D721Med (cell line): ENCODE data around the gene SCUBE1.

ENCODE experiments used
- DNase-seq: peaks from one replicate; pipeline ENCODE4 v3.0.0; 2011; ENCODE audit warnings: low spot score; ENCODE audit not compliant: insufficient read length
- FAIRE-seq: peaks from 2 replicates; lab custom pipeline; 2011; peaks lifted over from hg19 to GRCh38; lab: Jason Lieb, UNC
- TF ChIP-seq, protein P1 (sequence below): IDR thresholded peaks from 2 replicates; pipeline ENCODE4 v1.5.1; 2012; ENCODE audit warnings: mild to moderate bottlenecking, control low read depth; ENCODE audit not compliant: insufficient read depth; ENCODE audit errors: missing control alignments

Gene SCUBE1

DNA sequence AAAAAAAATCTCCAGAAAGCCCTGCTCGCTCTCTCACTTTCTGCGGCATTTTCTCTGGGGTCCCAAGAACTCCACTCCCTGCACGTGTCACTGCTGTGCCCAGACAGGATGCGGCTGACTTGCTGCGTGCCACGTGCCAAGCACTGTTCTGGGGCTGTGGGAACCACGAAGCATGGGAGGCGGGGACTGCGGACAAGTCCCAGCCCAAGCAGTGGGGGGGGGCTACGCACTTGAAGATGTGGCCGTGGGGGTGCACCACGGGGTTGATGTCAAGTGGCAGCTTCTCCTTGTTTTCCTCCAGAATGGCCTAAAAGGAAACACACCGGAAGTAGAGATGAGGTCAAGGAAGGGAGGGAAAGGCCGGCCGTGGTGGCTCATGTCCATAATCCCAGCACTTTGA is 167.1 kb downstream of the SCUBE1 start:
- DNase-seq (no peak), FAIRE-seq (no peak)
- TF ChIP-seq, protein P1, sequence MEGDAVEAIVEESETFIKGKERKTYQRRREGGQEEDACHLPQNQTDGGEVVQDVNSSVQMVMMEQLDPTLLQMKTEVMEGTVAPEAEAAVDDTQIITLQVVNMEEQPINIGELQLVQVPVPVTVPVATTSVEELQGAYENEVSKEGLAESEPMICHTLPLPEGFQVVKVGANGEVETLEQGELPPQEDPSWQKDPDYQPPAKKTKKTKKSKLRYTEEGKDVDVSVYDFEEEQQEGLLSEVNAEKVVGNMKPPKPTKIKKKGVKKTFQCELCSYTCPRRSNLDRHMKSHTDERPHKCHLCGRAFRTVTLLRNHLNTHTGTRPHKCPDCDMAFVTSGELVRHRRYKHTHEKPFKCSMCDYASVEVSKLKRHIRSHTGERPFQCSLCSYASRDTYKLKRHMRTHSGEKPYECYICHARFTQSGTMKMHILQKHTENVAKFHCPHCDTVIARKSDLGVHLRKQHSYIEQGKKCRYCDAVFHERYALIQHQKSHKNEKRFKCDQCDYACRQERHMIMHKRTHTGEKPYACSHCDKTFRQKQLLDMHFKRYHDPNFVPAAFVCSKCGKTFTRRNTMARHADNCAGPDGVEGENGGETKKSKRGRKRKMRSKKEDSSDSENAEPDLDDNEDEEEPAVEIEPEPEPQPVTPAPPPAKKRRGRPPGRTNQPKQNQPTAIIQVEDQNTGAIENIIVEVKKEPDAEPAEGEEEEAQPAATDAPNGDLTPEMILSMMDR = no peak

DNA sequence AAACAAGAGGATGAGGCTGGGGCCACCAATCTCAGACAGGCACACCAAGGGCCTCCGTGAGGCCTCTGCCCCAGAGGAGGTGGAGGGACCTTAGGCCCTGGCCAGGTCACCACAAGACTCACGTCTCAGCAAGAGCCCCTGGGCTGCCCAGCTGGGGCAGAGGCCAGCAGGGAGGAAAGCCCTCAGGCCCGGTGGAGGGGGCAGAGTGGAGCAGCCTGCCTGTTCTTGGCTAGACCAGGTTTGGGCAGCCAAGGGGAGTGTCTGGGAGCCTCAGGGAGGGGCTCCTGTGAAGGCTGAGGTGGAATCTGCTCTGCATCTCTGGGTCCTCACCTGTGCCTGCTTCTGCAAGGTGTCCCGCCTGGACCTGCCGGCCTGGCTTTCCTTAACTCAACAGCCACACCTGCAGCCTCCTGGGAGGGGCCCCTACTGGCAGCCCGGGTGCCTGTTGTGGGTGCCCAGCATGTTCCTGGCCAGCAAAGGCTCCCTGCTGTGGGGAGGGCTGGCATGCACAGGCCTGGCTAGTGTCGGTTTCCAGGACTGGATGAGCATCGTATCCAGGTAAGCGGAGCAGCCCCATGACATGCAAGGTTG is 168.1 kb downstream of the SCUBE1 start:
- DNase-seq (no peak), FAIRE-seq (no peak)

DNA sequence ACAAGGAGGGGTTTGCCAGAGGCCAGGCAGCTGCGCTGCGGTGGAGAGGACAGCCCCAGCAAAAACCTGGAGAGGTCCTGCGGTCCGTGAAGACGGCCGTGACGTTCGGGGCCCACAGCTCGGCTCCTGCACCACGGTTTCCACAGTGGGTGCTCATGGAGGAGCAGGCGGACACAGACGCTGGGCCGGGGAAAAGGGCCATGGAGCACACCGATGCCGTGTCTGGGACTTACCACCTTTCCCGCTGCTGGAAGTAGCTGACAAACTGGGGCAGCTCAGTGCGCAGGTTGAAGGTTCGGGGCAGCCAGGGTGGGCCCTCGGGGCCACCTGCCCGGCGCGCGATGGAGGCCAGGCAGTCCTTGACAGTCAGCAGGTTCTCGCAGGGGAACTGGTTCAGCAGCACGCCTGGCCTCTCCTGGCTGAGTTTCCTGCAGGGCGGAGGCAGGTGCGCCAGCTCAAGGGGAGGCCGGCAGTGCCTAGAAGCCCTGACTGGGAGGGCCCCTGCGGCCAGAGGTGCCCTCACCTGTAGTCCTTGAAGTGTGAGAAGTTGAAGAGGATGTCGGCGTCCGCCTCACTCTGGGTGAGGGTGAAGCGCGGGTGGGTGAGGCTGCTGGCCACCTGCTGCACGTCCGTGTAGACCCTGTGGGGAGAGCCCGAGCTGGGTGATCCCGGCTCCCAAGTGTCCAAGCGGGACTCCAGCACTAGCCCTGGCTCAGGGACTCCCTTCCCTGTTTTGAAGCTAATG is 169.0 kb downstream of the SCUBE1 start:
- TF ChIP-seq, protein P1 = no peak
- FAIRE-seq (no peak), DNase-seq (no peak)

More for the DNA sequence above, 168.1 kb downstream of the SCUBE1 start:
- TF ChIP-seq, protein P1 = no peak

DNA sequence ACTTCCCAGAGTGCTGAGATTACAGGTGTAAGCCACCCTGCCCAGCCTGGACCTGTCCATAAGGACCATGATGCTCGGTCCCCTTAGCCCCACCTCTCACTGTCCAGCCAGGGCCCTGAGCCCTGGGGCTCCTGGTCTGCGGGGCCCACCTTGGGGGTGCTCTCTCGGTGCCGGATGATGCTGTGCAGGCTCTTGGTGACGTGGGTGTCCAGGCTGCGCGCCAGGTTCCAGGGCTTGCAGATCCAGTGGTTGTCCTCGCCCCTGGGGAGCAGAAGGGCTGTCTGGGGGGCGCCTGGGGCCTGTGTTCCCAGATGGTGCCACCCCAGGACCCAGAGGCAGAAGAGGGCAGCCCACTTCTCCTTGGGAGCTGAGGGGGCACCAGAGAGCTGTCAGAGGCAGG is 169.6 kb downstream of the SCUBE1 start:
- TF ChIP-seq, protein P1 = no peak
- DNase-seq (no peak), FAIRE-seq (no peak)

DNA sequence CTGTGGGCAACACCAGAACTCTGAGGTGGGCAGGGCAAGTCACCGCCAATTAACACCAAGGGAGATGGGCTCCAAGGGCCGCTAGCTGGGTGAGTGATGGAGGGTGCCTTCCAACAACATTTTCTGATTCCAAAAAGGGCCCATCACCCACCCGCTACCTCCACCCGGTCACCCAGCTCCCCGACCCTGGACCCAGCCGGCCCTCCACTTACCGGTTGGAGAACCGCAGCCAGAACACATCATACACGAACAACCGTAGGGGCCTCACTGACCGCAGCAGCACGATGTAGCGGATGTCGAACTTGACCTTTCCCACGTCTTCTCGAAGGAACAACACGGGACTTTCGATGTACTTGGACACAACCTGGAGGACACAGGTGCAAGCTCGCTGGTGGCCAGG is 171.0 kb downstream of the SCUBE1 start:
- TF ChIP-seq, protein P1 = no peak
- DNase-seq = no peak
- FAIRE-seq = no peak

DNA sequence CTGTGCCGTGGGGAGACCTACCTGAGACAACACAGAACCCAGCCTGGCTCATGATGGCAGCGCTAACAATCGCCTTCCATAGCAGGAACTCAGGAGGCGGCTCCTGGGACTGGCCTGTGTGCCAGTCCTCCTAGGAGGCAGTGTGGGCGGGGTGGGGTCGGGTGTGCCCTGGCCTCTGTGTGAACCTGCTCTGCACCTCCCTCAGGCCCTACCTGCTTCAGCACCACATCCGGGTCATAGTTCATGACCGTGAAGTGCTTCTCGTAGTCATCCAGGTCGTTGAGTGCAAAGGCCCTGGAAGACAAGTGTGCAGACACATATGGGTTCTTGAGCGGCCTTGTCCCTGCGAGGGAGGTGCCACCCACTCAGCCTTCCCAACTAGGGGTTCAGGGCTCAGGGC is 171.6 kb downstream of the SCUBE1 start:
- FAIRE-seq (no peak), DNase-seq (no peak)
- TF ChIP-seq, protein P1 = no peak

DNA sequence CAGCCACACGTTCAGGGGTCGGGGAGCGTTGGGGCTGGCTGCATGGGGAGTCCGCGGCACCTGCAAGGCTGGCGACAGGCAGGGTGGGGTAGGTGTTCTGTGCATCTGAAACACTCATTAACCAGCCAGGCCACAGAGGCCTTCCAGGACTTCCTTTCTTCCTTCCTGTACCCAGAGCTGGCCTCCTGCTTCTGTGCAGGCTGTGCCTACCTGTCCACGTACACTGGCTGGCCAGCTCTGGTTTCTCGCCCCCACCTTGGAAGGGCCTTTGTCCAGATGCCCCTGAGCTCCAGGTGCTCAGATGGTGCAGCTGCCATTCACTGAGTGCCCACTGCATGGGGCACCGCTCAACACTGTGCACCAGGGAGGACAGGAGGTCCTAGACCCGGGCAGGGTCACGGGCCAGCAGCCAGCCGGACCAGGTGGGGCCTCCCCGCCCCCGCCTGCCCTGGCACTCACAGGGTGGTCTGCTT is 172.1 kb downstream of the SCUBE1 start:
- no peak for FAIRE-seq
- TF ChIP-seq, protein P1 = no peak
- no peak for DNase-seq
